ENCODE measurements around the gene DGKZ.
"Not testable (repeated sequence)": the region's sequence is repeated elsewhere in the genome, so short reads cannot be mapped to it uniquely, and the experiment has no call there.

The DGKZ gene

GRCh38 chr11:46377831-46378230, 30.6 kb downstream of the DGKZ start:
- TF ChIP-seq, protein P1, sequence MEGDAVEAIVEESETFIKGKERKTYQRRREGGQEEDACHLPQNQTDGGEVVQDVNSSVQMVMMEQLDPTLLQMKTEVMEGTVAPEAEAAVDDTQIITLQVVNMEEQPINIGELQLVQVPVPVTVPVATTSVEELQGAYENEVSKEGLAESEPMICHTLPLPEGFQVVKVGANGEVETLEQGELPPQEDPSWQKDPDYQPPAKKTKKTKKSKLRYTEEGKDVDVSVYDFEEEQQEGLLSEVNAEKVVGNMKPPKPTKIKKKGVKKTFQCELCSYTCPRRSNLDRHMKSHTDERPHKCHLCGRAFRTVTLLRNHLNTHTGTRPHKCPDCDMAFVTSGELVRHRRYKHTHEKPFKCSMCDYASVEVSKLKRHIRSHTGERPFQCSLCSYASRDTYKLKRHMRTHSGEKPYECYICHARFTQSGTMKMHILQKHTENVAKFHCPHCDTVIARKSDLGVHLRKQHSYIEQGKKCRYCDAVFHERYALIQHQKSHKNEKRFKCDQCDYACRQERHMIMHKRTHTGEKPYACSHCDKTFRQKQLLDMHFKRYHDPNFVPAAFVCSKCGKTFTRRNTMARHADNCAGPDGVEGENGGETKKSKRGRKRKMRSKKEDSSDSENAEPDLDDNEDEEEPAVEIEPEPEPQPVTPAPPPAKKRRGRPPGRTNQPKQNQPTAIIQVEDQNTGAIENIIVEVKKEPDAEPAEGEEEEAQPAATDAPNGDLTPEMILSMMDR (conservative IDR thresholded peaks at IDR 0.05; ENCODE audit: low read length), result no peak
- DNase-seq (ENCODE audit: low read depth), result no peak
- H3K4me3 ChIP-seq (ENCODE audit: low read length), result no peak overlapping the region

DNA sequence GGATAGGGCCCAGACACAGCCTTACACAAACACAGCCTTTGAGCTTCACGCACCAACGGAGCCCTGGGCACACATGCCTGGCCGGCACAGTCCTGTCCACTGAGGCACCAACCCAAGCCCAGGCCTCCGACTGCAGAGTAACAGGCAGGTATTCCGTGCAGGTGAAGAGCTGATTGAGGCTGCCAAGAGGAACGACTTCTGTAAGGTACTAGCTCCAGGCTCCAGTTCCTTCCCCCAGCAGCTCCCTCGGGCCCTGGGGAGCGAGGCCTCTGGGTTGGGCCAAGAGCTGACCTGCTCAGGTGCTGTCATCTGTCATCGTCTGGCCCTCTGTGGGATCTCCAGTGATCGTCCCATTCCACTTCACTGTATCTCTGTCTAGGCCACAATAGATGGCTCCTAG, 31.0 kb downstream of the DGKZ start:
- TF ChIP-seq, protein P1 (conservative IDR thresholded peaks at IDR 0.05; ENCODE audit: low read length), result no peak
- H3K4me3 ChIP-seq (ENCODE audit: low read length), result no peak overlapping the region
- no peak for DNase-seq (ENCODE audit: low read depth)

DNA sequence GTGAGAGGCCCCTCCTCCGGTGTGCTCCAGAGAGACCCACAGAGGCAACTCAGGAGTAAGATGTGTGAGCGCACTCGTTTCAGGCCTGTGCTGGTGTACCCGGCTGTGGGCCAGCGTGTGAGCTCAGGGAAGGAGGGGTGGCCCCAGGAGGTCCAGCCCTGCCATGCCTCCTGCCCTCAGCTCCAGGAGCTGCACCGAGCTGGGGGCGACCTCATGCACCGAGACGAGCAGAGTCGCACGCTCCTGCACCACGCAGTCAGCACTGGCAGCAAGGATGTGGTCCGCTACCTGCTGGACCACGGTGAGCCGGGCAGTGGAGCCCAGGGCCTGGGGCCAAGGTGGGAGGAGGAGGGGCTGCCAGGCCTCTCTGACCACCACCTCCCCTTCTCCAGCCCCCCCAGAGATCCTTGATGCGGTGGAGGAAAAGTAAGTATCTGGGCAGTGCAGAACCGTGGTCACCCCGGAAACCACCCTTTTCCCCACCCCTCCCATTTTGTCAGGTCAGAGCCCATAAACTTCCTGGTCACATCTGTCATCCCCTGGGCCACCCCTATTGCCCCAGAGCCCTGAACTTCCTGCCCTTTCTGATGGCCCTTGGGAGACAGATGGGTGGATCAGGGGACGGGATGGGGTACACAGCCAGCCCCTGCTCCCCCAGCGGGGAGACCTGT, 31.7 kb downstream of the DGKZ start:
- H3K4me3 ChIP-seq (ENCODE audit: low read length), result no peak overlapping the region
- TF ChIP-seq, protein P1 (conservative IDR thresholded peaks at IDR 0.05; ENCODE audit: low read length), result no peak
- no peak for DNase-seq (ENCODE audit: low read depth)

GRCh38 chr11:46379482-46380293, 32.4 kb downstream of the DGKZ start:
- not testable (repeated sequence) for H3K4me3 ChIP-seq (ENCODE audit: low read length); DNase-seq (ENCODE audit: low read depth)

- DNase-seq (ENCODE audit: low read depth), result peak; percentile 24
- TF ChIP-seq, protein P1 (conservative IDR thresholded peaks at IDR 0.05; ENCODE audit: low read length), result no peak
- peak overlapping the region; percentile 61 for H3K4me3 ChIP-seq (ENCODE audit: low read length)
Observed at GRCh38 chr11:46380340-46381047, 33.2 kb downstream of the DGKZ start.

GRCh38 chr11:46381048-46381818, 34.0 kb downstream of the DGKZ start, which contains the start of gene MDK:
Gene MDK (plus strand): TSS chr11:46381669. CDS start chr11:46382058, 389 bp downstream.
- no peak for DNase-seq (ENCODE audit: low read depth)
- peak within 1 kb of the TSS; percentile 61 for H3K4me3 ChIP-seq (ENCODE audit: low read length)

More at GRCh38 chr11:46381048-46381818, 34.0 kb downstream of the DGKZ start, which contains the start of gene MDK:
- TF ChIP-seq, protein P1 (conservative IDR thresholded peaks at IDR 0.05; ENCODE audit: low read length), result no peak

Data from AG10803 (cell line).